Measurements from ENCODE around the gene HLA-DQA1.
"Not testable (repeated sequence)": the region's sequence is repeated elsewhere in the genome, so short reads cannot be mapped to it uniquely, and the experiment has no call there.

Gene HLA-DQA1

DNA sequence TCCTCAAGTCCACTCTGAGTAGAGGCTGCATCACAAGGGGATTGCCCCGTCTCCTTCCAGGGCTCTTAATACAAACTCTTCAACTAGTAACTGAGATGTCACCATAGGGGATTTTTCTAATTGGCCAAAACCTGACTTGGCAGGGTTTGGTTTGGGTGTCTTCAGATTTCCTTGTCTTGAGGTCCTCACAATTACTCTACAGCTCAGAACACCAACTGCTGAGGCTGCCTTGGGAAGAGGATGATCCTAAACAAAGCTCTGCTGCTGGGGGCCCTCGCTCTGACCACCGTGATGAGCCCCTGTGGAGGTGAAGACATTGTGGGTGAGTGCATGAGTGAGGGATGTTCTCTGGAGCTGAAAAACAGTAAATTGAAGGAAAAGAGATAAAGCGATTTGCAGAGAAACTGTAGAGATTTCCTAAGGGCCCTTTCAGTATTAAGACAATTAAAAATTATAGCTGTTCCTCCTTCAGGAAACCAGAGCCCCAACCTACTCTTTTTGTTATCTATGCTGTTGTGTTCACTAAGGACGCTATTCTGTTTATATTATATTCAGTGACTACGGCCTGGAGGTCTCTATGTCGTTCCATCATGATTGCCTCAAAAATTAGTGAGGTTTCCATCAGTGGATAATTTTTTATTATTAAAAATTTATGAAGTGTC, at the start of gene HLA-DQA1:
TSS of gene HLA-DQA1 (plus strand) at position 188 of the 662 bp plus-strand sequence. CDS start at position 241, 53 bp downstream.
- peak; percentile 10 for DNase-seq (ENCODE audit: low read depth)

DNA sequence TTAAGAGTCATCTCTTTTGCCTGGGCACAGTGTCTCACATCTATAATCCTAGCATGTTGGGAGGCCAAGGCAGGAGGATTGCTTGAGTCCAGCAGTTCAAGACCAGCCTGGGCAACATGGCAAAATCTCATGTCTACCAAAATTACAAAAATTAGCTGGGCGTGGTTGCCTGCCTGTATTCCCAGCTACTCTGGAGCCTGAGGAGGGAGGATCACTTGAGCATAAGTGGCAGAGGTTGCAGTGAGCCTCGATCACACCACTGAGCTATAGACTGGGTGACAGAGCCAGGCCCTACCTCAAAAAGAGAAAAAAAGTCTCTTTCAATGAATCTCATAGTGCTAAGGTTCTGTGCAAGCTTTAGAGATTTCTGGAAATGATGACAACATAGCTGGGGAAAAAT, 49.0 kb upstream of the HLA-DQA1 start:
- DNase-seq (ENCODE audit: low read depth): no peak

DNA sequence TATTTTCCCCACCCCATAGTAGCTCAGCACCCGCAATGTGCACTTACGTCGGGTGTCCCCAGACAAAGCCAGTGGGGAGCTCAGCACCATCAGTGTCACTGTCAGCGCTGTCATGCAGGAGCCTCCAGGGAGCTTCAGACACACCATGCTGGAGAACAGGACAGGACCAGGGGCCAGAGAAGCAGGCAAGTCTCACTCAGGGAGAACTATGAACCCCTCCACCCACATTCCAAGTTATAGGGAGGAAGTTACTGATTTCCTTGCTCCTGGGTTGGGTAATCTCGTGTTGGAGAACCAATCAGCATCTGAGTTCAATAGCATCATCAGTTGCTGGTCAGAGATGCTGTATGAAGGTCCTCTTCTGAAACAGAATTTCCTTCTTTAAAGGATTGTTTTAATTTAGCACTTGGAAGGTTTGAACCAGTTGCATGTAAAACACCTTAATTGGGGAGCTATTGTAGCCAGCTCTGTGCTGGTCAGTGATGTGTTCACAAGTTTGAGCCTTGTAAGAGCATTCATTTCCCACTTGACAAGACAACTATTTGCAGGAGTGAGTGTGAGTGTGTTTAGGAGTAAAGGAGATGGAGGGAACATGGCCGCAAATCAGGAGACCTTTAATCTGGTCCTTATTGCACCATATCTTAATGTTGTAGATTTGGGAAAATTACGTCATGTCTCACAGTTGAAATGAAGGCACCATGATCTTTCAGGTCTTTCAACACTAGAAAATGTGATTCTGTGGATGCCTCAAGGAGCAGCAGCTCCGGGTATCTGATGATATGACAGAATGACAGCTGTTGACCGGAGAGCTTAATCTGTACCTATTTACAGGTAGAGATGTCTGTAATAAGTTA, 47.4 kb upstream of the HLA-DQA1 start, which contains the start of gene HLA-DRB1:
TSS of gene HLA-DRB1 (minus strand) at position 253 of the 854 bp plus-strand sequence. CDS start at position 147, 106 bp downstream.
- DNase-seq (ENCODE audit: low read depth): peak; percentile 3

DNA sequence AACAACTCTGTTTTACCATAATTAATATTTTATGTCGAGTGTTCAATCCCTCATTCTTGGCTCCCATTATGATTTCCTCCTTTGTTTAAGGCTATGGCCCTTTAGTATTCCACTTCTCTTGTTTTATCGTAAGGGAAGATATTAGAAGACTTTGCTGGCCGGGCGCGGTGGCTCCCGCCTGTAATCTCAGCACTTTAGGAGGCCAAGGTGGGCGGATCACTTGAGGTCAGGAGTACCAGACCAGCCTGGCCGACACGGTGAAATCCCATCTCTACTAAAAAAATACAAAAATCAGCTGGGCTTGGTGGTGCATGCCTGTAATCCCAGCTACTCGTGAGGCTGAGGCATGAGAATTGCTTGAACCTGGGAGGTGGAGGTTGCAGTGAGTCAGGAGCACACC, 46.5 kb upstream of the HLA-DQA1 start:
- DNase-seq (ENCODE audit: low read depth): not testable (repeated sequence)

DNA sequence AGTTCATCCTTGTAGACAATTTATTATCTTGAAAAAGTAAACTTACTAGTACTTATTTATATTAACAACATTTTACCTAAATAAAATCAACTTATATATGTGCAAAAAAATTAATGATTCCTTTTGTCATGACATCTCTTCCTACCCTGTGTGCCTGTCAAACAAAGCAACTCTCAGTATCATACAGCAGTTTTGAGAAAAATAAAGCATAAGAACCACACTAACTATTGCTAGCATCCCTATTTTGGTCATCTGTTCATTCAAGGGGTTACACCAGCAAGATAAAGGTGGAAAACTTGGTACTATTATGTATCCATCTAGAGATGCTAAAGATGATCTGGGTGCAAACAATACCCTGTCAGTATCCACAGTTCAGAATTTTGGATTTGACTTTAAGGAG, 40.2 kb upstream of the HLA-DQA1 start:
- no peak for DNase-seq (ENCODE audit: low read depth)

DNA sequence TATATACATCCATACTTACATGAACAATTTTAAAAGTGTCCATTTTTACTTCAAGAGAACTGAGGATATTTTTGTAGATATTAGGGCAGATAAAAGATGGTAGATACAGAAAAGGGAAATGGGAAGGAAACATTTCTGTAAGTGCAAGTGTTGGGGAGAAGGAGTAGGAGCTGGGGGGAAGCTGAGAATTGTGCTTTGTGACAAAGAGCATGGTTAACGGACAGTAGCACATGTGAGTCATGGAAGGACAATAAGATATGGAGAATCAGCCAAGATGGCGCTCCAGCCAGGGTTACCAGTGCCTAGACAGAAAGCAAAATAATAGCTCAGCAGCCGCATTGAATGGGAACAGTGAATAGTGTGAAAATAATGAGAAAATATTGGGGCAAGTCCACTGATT, 34.8 kb upstream of the HLA-DQA1 start:
- no peak for DNase-seq (ENCODE audit: low read depth)

DNA sequence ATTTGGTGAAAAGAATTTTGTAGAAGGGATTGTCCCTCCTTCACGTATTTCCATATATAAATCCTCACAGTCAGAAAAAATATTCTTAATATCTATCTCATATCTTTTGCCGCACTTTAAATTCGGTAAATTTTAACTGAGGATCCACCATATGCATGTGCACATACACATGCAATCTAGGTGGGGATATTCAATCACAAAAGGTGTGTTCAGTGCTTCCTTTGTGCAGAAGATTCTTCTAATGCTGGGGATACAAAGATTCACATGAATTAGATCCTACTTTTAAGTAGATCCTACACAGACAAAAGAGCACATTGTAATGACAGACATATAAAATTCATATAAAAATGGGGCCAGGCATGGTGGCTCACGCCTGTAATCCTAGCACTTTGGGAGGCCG, 34.0 kb upstream of the HLA-DQA1 start:
- no peak for DNase-seq (ENCODE audit: low read depth)

DNA sequence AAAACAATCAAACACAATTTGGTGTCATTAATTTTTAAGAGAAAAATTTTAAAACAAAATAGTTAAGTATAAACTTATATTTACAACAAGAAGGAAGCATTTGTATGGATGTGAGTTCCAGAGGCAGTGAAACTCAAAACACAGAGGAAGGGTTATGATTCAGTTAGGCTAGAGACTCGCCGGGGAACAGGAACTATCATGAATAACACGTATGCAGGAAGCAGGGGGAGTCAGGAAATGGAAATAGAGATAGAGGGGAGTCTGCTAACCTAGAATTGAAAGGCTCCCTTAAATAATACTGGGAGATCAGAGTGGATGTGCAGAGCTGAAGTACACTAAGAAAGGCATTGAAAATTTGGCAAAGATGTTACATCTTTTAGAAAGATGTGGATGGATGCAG, 33.3 kb upstream of the HLA-DQA1 start:
- DNase-seq (ENCODE audit: low read depth): no peak

DNA sequence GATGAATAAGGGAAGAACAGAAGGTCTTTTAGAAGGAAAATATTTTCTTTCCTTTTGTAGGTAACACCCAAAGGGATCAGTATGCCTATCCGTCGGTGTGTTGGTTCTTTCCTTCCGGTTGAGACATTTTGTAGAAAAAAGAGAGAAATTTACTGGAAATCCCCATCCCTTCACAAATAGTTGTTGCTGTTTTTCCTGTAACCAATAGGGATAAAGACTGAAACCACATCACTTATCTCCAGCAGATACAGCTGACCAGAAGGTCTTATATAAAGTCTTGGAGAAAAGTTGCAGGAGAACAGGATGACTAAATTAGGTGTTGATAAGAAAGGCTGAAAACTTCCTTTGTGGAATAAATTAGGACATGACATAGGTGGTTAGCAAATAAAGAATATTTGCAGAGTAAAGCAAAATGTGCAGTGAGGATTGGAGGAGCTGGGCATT, 32.8 kb upstream of the HLA-DQA1 start:
- peak; percentile 24 for DNase-seq (ENCODE audit: low read depth)

DNA sequence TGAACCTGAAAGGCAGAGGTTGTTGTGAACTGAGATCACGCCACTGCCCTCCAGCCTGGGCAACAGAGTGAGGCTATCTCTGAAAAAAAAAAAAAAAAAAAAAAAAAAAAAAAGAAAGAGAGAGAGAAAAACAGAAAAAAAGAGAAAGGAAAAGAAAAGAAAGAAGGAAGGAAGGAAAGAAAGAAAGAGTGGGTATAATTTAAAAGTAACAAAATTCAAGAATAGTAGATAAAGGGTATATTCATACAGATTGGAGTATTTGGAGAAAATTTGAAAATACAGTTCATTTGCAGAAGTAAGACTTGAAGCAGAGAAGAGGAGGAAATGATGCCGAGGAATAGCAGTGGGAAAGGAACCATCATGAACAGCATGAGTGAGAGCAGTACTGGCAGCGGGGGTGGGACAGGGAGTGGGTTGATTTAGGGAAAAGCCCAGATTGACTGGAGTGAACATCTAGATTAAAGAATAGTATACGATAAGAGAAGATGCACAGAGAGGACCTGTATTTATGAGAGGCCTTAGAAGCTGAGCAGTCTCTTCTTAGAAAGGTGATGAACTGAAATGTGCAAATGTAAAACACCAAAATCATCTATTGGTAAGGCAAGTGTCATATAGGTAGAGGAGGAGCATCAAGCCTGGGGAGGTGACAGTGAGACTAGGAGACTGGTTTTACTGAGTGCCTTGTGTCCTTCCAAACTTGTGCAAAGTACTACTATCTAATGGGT, 29.8 kb upstream of the HLA-DQA1 start:
- DNase-seq (ENCODE audit: low read depth): no peak

DNA sequence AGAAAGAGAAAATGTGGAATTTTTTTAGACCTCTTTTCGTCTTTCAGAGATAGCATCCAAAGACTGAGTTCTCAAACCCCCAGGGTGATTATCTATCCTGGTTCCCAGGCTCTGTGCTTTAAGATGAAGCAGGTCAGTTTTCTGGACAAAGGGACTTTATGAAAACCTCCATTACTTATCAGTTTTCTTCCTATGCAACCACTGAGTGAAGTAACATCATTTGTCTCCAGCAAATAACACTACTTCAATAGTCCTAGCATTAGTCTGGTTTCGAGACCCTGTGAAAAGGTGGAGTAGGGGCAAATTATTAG, 29.3 kb upstream of the HLA-DQA1 start:
- DNase-seq (ENCODE audit: low read depth): no peak

DNA sequence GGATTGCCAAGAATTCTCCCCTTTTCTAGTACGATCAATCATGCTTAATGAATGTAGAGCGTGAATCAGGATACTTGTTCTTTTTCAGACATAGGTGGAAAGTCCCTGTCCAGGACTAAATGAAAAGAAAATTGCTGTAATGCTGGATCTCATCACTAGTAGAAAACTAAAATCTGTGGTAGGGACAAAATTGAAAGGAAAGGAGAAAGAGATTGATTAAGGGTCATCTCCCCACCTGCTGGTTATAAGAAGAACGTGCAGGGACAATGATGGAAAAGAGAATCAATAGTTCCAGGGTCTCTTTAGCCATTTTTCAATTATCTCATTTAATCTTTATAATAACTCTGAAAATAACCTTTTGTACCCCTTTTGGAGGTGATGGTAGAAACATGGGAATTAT, 28.8 kb upstream of the HLA-DQA1 start:
- no peak for DNase-seq (ENCODE audit: low read depth)

DNA sequence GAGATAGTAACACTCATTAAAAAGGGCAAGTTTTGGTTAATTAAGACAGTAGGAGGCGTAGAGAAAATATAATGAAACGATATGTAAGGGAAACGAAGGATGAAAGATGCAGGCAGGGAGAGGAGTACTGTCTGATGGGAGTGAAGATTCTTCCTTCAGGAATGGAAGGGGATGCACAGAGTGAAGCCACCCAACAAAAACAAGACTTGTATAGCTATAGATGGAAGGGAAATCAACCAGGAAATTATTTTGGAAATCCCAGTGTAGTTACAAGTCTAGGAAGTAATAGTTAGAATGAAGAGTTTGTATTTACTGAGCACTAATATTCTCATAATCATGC, 27.8 kb upstream of the HLA-DQA1 start:
- no peak for DNase-seq (ENCODE audit: low read depth)

DNA sequence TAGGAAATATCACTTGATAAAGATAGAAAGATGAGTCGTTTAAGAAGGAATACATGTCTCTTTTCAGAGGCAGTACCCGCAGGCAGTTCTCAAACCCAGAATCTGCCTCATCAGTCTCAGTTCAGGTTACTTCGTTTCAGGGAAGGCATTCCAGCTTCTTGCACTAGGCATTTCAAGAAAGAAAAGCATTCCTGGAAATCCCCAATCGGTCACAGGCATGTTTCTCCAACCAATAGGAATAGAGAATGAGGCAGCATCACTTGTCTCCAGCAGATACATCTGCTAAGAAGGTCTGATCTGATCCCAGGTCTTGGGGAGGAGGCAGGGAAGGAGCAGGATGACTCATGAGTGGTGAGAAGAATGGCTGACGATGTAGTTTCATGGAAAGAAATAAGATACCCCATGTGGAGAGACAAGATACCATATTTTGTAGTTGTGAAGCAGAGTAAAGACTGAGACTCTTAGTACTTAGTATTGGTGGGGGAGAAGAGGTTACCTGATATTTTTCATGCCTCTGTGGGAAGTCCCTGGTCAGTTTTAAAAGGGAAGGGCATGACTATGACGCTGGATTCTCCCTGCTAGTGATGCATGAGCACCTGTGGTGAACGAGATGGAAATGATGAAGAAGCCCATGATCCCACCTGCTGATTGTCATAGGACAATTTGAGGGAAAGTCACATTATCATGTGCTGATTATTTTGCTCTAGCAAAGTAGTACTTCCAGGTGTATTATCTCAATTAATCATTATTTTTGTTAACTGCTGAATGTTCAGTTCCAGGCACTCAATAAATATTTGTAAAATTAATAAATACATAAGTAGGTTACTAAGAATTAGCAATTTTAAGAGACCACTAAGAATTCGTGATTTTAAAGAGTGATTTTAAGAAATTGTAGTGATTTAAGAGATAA, 27.2 kb upstream of the HLA-DQA1 start:
- DNase-seq (ENCODE audit: low read depth): peak; percentile 95

DNA sequence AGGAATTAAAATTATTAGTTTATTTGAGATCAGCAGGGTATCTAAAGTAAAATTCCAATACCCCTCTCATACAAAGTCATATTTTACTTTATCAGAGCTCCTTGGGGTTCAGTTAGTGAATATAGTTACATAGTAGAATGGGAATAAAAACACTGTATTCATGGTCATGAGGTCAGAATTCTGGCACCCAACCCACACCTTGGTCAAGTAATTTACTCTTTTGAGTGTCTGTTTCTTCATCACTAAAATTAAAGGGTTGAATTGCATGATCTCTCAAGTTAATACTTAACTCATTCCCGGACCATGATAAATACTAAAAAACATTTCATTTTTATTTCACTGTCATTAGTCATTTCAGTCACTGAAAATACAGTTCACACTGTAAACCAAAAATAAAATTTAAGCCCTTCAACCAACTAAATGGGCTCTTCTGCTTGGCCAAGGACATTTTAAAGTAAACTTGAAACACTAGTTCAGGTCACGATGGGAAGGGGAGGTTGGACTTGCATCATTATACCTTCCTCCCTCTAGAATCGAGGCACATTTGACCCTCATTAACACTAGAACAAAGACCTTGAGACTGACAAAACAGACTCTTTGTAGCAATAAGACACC, 26.4 kb upstream of the HLA-DQA1 start:
- DNase-seq (ENCODE audit: low read depth): no peak

DNA sequence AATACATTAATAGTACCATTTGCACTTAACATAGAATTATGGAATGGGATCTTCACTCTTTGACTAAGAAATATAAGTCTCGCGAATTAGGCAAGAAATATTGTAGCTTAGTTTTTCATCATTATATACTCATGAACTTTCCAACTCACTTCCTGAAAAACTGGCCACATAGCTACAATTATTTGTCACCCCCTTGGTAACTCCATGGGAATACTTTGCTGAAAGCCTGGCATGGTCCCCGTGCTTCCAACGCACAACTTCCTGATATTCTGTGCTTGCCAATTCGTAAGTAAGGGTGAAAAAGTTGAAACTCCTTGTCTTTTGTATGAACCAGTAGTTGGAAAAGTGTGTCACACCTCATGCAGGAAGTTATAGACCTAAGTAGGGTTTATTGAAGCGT, 23.7 kb upstream of the HLA-DQA1 start:
- DNase-seq (ENCODE audit: low read depth): no peak

DNA sequence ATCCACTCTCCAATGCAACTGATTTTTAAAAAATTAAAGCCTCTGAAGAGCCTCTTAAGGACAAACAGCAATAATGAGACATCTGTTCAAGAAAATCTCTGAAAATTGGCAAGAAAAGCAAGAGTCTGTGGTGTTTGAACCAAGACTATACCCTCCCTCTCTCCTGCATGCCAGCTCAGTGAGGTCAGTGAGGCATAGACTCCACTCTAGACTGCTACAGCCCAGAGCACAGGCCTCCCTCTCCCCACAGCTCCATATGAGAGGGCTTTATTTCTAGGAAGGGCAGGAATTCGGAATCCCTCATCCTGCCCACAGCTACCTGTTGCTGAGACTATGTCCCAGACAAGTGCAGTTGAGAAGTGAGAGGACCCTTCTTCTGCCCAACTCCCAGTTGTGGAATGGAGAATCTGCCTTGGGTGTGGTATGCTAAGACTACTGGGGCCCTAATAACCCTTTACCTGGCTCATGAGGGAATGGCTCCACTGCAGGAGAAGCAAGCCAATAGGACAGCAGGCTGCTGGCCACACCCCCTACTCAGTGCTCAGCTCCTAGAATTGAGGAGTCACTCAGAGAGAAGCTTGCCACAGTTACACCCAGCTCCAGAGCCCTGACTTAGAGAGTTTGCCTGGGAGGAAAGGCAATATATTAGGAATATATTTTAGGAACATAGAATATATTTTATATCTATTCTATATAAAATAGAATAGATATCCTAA, 22.7 kb upstream of the HLA-DQA1 start:
- no peak for DNase-seq (ENCODE audit: low read depth)

DNA sequence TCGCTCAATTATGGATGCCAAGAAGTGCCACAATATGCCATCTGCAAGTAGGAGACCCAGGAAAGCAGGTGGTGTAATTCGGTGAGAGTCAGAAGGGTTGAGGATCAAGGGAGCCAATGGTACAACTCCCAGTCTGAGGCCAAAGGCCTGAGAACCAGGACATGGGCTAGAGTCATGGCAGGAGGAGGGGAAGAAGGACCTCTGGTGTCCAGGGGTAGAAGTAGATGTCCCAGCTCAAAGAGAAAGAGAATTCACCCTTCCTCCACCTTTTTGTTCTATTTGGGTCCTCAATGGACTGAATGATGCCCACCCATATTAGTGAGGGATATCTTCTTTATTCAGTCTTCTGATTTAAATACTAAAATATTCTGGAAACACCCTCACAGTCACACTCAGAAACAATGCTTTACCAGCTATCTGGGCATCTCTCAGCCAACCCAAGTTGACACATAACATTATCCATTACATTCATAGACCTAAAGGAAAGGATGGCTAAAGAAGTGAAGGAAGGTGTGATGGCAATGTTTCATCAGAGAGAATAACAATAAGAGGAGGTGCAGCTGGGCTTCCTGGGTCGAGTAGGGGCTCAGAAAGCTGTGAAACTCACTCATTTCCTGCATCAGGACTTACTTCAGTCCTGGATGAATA, 21.2 kb upstream of the HLA-DQA1 start:
- no peak for DNase-seq (ENCODE audit: low read depth)

DNA sequence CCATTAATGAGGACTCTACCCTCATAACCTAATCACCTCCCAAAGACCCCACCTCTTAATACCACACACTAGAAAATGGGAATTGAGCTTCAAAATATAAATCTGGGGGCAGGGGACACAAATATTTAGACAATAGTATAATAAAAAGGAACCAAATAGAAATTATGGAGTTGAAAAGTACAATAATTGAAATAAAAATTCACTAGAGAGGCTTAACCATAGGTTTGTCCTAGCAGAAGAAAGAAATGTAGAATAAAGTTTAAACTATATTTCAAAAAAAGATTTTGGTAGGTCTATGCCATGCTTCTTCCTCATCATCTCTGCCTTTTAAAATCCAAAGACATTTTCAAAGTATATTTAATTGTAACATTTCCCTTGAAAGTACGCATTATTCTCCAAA, 19.5 kb upstream of the HLA-DQA1 start:
- DNase-seq (ENCODE audit: low read depth): no peak

DNA sequence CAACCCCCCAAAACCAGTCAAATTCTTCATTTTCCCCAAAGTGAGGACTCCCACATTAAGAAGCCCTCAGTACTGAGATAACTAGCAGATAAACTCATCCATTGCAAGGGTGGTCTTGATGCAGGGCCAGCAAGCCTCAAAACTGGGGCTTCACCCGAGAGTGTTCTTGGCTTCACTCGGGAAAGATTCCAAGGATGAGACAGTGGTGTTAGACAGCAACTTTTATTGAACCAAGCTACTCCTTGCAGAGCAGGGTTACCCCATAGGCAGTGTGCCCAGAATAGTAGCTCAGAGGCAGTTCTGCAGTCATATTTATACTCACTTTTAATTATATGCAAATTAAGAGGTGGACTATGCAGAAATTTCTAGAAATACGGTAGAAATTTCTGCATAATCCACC, 15.8 kb upstream of the HLA-DQA1 start:
- no peak for DNase-seq (ENCODE audit: low read depth)
